ENCODE data around the gene SMU1. TPM values are rescaled to one million over a fixed set of nuclear protein-coding genes. Genes with fewer than 3 reads are reported as not detected.
"Not testable (repeated sequence)": the region's sequence is repeated elsewhere in the genome, so short reads cannot be mapped to it uniquely, and the experiment has no call there.

The SMU1 gene
- total RNA-seq, 1 donor from 2014 or later = 31.1 TPM

DNA sequence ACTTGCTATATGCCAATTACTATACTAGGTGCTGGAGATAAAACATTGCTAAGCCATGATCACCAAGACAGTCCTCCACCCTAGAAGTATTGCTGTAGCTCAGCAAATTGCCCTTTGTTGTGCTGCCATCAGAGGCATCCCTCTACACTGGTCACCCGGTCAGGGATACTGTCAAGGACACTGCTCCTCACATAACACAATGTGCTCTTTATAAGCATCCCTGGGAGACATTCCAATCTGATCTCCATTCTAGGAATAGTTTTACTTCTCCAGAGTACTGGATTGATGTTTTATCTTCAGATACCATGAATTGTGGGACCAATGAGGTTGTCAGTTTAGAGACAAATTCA lies 61.8 kb downstream of the SMU1 start:
- DNase-seq (ENCODE audit: low spot score) = no peak

DNA sequence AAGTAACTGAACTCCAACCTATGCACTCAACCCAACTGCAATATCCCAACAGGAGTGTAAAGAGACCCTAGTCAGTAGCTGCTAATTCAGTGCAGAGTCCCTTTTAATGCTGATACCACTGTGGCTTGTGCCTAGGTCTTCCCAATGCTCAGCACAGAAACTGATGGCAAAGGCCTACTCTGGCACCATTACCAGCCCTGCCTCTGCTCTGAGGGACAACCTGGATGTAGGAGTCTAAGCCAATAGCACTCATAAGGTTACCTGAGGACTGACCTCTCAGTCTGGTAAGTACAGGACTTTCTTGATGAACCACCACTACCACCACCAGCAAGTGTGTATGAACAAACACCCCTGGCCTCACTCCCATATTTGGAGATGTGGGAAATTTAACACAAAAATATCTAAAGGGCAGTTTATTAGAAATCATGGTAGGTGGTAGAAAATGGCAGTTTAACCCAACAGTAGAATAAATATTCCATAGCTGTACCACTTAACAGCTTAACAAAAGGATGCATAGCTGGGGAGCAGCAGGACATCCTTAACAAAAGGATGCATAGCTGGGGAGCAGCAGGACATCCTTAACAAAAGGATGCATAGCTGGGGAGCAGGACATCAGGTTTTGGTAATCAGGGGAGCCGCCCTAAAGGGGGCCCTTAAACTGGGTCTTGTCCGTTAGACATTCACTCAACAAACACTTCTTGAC lies 62.4 kb downstream of the SMU1 start:
- no peak for DNase-seq (ENCODE audit: low spot score)

DNA sequence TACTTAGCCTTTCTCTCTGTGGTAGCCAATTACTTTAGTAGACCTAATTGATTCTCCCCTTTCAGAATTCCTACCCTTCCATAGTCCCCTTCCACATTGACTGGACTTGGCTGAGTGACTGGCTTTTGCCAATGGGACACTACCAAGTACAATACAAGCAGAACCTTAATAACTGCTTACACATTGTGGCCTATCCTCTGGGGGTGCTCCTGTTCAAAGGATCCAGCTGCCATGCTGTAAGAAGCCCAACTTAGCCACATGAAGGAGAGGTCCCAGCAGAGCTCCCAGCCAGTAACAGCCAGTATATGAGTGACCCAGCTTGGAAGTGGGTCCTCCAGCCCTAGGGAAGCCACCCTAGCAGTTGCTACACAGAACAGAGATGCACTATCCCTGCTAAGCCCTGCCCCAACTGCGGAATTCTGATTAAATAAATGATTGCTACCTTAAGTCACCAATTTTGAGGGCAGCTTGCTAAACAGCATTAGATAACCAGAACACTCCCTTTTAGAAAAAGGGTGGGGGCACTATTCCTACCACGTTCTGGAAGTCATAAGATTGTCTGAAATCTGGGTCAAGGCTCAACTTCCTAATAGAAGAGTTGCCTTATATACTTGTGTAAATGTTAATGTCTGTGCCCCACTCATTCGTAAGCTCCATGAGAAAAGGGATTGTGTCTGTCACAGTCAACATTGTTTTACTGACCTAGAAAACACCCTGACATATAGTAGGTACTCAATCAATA lies 64.0 kb downstream of the SMU1 start:
- no peak for DNase-seq (ENCODE audit: low spot score)

DNA sequence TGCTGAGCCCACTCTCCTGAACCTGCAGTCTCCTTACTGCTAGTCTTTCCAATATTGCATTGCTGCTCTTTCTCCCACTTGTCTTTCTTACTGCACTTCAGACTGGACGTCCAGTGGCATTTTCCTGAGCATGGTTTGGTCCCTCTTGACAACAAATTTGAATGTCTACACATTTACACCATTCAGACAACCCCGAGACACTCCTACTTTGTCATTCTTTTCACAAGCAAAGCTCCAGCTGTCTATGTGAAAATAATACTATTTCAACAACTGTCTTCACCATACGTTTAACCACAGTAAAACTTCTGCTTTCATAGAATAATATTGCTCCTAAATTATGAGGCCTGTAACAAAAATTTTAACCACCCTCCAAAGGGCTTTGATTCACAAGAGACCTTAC lies 64.6 kb downstream of the SMU1 start:
- no peak for DNase-seq (ENCODE audit: low spot score)

DNA sequence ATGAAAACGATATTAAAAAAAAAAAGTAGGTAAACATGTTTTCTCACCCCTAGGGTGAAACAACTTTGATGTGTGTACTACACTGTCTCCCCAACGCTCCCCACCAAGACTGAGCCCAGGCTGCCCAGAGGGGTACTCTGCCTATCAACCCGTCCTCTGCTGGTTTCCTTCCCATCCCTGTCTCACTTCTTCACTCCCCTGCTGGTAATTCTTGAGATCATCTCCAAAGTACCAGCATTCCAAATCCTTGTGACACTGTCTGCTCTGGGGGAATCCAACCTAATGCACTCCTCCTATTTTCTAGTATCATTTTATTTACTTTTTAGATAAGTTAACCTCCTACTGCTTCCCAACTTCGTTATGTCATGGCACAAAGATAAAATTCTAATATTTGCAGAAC lies 68.7 kb downstream of the SMU1 start:
- no peak for DNase-seq (ENCODE audit: low spot score)

DNA sequence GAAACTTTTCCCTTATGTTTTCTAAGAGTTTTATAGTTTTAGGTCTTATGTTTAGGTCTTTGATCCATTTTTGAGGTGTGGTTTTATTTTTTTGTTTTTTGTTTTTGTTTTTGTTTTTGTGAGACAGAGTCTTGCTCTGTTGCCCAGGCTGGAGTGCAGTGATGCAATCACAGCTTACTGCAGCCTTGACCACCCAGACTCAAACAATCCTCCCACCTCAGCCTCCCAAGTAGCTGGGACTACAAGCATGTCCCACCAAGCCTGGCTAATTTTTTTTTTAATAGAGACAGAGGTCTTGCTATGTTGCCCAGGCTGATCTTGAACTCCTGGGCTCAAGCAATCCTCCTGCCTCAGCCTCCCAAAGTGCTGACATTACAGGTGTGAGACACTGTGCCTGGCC lies 71.1 kb downstream of the SMU1 start:
- not testable (repeated sequence) for DNase-seq (ENCODE audit: low spot score)

DNA sequence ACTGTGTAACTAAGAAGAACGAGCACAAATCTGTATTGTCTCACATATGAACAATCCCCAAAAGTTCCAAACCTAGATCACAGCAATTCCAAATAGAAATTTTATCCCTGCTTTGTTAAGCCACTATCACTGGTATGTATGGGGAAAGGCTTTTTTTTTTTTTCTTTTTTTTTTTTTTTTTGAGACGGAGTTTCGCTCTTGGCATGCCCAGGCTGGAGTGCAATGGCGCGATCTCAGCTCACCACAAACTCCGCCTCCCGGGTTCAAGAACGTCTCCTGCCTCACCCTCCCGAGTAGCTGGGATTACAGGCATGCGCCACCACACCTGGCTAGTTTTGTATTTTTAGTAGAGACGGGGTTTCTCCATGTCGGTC lies 75.8 kb downstream of the SMU1 start:
- DNase-seq (ENCODE audit: low spot score) = peak; percentile 14

DNA sequence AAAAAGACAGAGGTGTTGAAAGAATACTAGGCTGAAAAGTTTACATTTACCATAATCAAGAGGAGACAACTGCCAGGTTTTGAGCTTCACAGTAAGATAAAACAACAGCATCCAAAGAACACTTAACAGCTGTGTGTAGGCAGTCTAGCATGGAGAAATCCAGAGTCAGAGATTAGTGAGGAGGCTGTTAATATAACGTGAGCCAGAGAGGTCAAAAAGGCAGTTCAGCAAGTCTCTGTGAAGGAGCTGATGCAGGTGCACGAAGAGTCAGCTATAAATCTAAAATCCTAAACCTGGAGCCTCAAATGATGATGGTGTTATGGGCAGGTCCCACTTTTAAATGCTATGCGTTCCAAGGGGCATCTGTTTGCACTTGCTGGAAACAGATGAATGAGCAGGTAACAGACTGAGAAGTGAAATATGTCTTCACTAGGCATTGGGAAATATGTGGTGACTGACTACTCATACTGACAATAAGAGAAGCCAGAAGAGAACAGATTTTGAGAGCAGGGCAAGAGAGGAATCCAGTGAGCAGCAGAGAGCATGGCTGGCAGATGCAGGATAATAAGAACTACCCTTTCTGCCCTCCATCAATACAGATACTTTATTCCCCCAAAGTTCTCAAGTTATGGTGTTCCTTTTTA lies 83.8 kb downstream of the SMU1 start:
- DNase-seq (ENCODE audit: low spot score) = peak; percentile 35

DNA sequence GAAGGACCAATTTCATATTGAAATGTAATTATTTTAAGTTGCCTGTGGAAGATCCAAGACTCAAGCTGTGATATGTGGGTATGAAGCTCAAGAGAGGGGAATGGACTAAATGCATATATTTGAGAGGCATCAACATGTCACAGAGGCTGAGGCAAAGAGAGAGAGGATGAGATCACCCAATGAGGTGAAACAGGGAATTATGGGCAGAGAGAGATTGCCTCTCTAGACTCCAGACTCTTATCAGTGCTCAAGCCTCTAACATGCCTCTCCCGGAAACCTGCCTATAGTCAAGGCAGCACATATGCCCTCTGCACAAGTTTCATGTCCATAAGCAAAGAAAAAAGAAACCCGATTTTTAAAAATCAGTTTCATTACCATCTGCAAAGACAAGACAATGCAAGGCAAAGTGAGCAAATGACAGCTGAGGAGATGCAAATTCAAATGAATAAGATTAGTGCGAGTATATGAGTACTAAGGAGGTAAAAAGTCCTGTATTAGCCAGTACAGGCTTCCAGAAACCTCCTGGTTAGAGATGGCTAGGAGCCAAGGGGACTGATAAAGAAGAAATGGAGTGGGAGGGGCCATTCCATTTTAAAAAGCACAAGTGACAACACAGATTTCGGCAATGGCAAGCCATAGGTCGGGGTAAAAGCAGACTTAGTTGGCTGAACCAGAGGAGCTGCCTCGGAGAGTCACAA lies 84.4 kb downstream of the SMU1 start:
- no peak for DNase-seq (ENCODE audit: low spot score)

Other genes with a start within 250 kb of the SMU1 start
- 15.9 TPM for gene APTX, start 75.0 kb downstream of the SMU1 start, total RNA-seq (ENCODE audit: insufficient read depth, low replicate concordance)
- 51.3 TPM for gene DNAJA1, start 51.4 kb downstream of the SMU1 start, total RNA-seq (ENCODE audit: insufficient read depth, low replicate concordance)
- gene B4GALT1, start 90.7 kb upstream of the SMU1 start, total RNA-seq (ENCODE audit: insufficient read depth, low replicate concordance) = 32.5 TPM
- not detected for gene SPINK4, start 163.5 kb upstream of the SMU1 start, total RNA-seq (ENCODE audit: insufficient read depth, low replicate concordance)
- 39.5 TPM for gene BAG1, start 188.0 kb upstream of the SMU1 start, total RNA-seq (ENCODE audit: insufficient read depth, low replicate concordance)
- 73.9 TPM for gene CHMP5, start 188.4 kb upstream of the SMU1 start, total RNA-seq (ENCODE audit: insufficient read depth, low replicate concordance)
- gene NFX1, start 213.8 kb upstream of the SMU1 start, total RNA-seq (ENCODE audit: insufficient read depth, low replicate concordance) = 49.8 TPM